Measurements from ENCODE around the gene PPP1R7. TPM values are rescaled to one million over a fixed set of nuclear protein-coding genes. Genes with fewer than 3 reads are reported as not detected.

Gene PPP1R7
- total and polyA plus RNA-seq, 2 donors = 20.7 to 83.2 TPM

DNA sequence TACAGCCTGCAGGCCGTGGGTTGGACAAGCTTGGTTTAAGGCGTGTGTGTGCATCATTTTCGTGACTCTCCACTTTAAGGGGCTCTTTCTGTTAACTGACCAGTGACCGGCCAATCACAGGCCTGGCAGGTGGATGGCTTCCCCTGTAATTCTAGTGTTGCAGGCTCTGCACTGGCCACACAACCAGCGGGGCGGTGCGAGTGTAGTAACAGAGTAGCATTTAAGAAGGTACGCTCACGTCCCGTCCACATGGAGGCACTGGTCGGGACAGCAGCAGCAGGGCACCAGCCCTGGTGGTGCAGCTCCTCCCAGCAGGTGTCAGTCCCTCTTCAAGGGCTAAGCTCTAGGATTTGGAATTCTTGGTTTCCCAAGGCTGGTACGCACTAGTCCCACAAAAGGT lies 30.2 kb downstream of the PPP1R7 start:
- DNase-seq (ENCODE audit: extremely low spot score) = no peak
- no peak overlapping the region for H3K27ac ChIP-seq (ENCODE audit: low read depth)
- H3K36me3 ChIP-seq (ENCODE audit: insufficient read depth) = no peaks in the 10 kb centered on the region
- WGBS = 87% methylated on average over 12 of the region's 12 CpGs
- no peak overlapping the region for H3K4me3 ChIP-seq (ENCODE audit: low read depth, low read length)
- no peaks in the 10 kb centered on the region for H3K4me1 ChIP-seq (ENCODE audit: insufficient read depth)

DNA sequence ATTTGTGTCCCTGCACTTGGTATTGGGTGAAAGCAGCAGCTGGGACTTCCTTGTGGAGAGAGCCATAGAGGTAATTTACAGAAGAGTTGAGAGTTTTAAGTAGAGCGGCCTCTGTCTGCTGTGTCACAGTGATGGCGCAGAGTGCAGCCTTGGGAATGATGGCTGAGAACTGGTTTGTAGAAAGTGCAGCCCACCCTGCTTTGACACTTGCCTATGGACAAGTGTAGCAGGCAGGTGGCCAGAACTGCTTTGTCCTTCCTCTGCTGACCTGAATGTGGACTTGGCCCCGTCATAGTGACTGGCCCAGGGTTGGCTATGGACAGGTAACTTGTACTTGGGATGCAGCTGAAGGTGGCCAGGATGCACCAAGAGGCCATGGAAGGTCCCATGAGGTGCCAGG lies 31.9 kb downstream of the PPP1R7 start:
- DNase-seq (ENCODE audit: extremely low spot score) = no peak
- H3K27ac ChIP-seq (ENCODE audit: low read depth) = no peak overlapping the region
- H3K36me3 ChIP-seq (ENCODE audit: insufficient read depth) = no peaks in the 10 kb centered on the region
- H3K4me1 ChIP-seq (ENCODE audit: insufficient read depth) = no peaks in the 10 kb centered on the region
- H3K4me3 ChIP-seq (ENCODE audit: low read depth, low read length) = no peak overlapping the region
- WGBS = 97% methylated on average over 3 of the region's 3 CpGs

- Histone ChIP-seq H3K4me3 (ENCODE audit: low read depth, low read length) (no peak overlapping the region), H3K4me1 (ENCODE audit: insufficient read depth) (no peaks in the 10 kb centered on the region), H3K27ac (ENCODE audit: low read depth) (no peak overlapping the region), H3K36me3 (ENCODE audit: insufficient read depth) (no peaks in the 10 kb centered on the region)
- no peak for DNase-seq (ENCODE audit: extremely low spot score)
- 92% methylated on average over 28 of the region's 28 CpGs for WGBS
Measured at GRCh38 chr2:241182531-241183133, 32.4 kb downstream of the PPP1R7 start.

- WGBS = 93% methylated on average over 9 of the region's 9 CpGs
Measured at GRCh38 chr2:241183221-241183620, 33.0 kb downstream of the PPP1R7 start.

DNA sequence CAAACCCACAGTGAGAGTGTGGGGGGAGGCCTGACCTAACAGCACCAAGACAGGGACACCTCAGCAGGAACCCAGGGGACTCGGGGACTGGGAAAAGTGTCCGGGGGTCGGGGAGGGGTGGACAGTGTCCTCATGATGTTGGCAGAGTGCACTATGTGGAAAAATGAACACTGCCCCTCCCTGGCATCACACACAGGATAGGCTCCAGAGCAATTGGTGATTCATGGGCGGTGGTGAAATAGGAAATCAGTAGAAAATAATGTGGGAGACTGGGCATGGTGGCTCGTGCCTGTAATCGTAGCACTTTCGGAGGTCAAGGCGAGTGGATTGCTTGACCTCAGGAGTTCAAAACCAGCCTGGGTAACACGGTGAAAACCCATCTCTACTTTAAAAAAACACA lies 34.6 kb downstream of the PPP1R7 start:
- no peak overlapping the region for H3K27ac ChIP-seq (ENCODE audit: low read depth)
- no peak overlapping the region for H3K4me3 ChIP-seq (ENCODE audit: low read depth, low read length)
- H3K36me3 ChIP-seq (ENCODE audit: insufficient read depth) = no peaks in the 10 kb centered on the region
- DNase-seq (ENCODE audit: extremely low spot score) = no peak
- 76% methylated on average over 9 of the region's 9 CpGs for WGBS
- no peaks in the 10 kb centered on the region for H3K4me1 ChIP-seq (ENCODE audit: insufficient read depth)

More at GRCh38 chr2:241183221-241183620, 33.0 kb downstream of the PPP1R7 start:
- no peaks in the 10 kb centered on the region for H3K36me3 ChIP-seq (ENCODE audit: insufficient read depth)
- no peak overlapping the region for H3K4me3 ChIP-seq (ENCODE audit: low read depth, low read length)
- DNase-seq (ENCODE audit: extremely low spot score) = no peak
- no peak overlapping the region for H3K27ac ChIP-seq (ENCODE audit: low read depth)
- no peaks in the 10 kb centered on the region for H3K4me1 ChIP-seq (ENCODE audit: insufficient read depth)

DNA sequence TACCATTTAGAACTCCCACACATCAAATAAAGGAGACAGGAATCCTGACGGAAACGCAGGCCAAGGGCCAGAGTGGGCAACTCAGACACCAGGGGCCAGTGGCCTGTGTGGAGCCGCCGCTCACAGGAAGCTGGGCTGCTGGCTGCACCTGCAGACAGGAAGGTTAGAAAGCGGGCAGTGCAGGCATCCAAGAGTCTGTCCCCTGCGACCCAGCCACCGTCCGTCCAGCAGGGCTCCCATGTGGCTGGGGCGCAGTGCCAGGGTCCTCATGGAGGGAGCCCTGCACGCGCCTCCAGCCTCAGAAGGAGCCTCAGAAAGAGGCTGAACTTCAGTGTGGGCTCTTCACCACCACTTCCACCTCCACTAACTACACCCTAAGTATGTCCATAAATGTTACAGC lies 35.7 kb downstream of the PPP1R7 start:
- Histone ChIP-seq H3K4me3 (ENCODE audit: low read depth, low read length) (no peak overlapping the region), H3K27ac (ENCODE audit: low read depth) (no peak overlapping the region), H3K4me1 (ENCODE audit: insufficient read depth) (no peaks in the 10 kb centered on the region), H3K36me3 (ENCODE audit: insufficient read depth) (no peaks in the 10 kb centered on the region)
- 71% methylated on average over 11 of the region's 11 CpGs for WGBS
- no peak for DNase-seq (ENCODE audit: extremely low spot score)

DNA sequence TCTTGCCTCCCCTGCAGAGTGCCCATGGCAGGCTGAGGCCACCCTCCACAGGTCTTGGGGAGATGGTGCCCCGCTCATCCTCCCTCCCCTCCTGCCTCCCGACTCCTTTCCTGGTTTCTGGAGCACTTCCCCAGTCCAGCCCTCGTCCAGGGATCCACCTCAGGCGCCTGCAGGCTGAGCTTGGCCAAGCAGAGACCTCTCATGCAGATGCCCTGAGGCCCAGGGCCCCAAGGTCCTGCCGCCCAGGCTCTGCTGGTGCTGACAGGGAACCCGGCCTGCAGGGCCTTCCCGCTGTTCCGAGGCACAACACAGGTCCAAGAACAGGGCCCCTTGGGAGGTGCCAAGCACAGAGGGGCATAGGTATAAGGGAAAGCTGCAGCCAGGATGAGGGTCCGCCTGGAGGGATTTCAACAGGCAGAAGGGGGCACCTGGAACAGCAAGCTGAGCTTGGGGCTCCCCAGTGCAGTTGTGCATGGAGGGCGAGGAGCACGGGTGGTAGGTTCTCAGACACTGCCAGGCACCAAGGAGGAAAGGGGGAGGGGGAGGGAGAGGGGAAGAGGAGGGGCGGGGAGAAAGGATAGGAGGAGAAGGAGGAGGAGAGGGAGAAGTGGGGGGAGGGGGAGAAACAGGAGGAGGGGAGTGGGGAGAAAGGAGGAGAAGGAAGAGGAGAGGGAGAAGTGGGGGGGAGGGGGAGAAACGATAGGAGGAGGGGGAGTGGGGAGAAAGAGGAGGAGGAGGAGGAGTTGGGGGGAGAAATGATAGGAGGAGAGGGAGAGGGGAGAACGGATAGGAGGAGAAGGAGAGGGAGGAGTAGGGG lies 37.0 kb downstream of the PPP1R7 start:
- DNase-seq (ENCODE audit: extremely low spot score) = no peak
- Histone ChIP-seq H3K4me3 (ENCODE audit: low read depth, low read length) (no peak overlapping the region), H3K36me3 (ENCODE audit: insufficient read depth) (no peaks in the 10 kb centered on the region), H3K27ac (ENCODE audit: low read depth) (no peak overlapping the region), H3K4me1 (ENCODE audit: insufficient read depth) (no peaks in the 10 kb centered on the region)
- 51% methylated on average over 14 of the region's 14 CpGs for WGBS

DNA sequence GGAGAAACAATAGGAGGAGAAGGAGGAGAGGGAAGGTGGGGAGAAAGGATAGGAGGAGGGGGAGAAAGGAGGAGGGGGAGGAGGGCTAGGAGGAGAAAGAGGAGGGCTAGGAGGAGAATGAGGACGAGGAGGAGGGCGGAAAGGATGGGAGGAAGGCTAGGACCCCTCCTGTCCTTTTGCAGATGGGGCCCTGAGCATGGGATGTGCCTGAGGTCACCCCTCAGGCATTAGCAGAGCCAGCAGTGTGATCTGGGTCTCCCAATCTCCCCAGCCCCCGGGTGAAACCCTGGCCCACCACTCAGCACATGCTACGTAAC lies 37.6 kb downstream of the PPP1R7 start:
- no peak for DNase-seq (ENCODE audit: extremely low spot score)
- Histone ChIP-seq H3K4me1 (ENCODE audit: insufficient read depth) (no peaks in the 10 kb centered on the region), H3K27ac (ENCODE audit: low read depth) (no peak overlapping the region), H3K36me3 (ENCODE audit: insufficient read depth) (no peaks in the 10 kb centered on the region), H3K4me3 (ENCODE audit: low read depth, low read length) (no peak overlapping the region)
- 54% methylated on average over 4 of the region's 4 CpGs for whole genome bisulfite sequencing

DNA sequence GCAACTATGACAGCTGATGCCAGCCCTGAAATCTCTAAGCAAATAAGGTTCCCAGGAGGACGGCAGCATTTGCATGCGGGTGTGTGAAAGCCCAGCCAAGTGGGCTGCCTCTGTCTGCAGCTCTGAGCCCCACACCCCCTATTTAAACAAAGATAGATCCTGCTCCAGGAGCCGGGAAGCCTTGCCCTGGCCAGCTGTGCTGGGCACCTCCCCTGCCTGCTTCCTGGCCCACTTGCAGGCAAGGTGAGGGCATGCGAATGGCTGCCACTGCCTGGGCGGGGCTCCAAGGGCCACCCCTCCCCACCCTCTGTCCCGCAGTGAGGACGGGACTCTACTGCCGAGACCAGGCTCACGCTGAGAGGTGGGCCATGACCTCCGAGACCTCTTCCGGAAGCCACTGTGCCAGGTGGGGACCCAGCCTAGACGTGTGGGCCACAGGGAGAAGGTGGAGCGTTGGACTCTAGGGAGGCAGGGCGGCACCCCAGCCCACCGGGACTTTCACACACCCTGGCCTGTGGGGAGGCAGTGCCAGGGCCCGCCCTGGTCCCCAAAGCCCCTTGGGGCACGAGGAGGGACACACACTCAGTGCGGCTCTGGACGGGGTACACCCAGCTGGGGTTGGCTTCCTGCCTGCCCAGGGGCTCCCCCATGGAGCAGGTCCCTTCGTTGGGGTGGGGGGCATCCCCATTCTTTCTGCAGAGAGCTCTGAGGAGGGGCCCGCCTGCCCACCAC lies 38.3 kb downstream of the PPP1R7 start, which contains the start of gene ANO7:
Gene ANO7, plus strand, starts transcription at position 317 of the 732 bp plus-strand sequence. CDS start 1,387 bp downstream, outside the sequence.
- Histone ChIP-seq H3K4me3 (ENCODE audit: low read depth, low read length) (no peak within 1 kb of the TSS), H3K36me3 (ENCODE audit: insufficient read depth) (no peaks in the 10 kb centered on the region), H3K4me1 (ENCODE audit: insufficient read depth) (no peaks in the 10 kb centered on the region), H3K27ac (ENCODE audit: low read depth) (no peak within 1 kb of the TSS)
- no peak for DNase-seq (ENCODE audit: extremely low spot score)
- WGBS = 67% methylated on average over 21 of the region's 21 CpGs

GRCh38 chr2:241189093-241189855 lies 39.0 kb downstream of the PPP1R7 start:
- WGBS = 91% methylated on average over 32 of the region's 32 CpGs
- H3K4me1 ChIP-seq (ENCODE audit: insufficient read depth) = no peaks in the 10 kb centered on the region
- H3K36me3 ChIP-seq (ENCODE audit: insufficient read depth) = no peaks in the 10 kb centered on the region
- H3K4me3 ChIP-seq (ENCODE audit: low read depth, low read length) = no peak overlapping the region
- no peak for DNase-seq (ENCODE audit: extremely low spot score)
- H3K27ac ChIP-seq (ENCODE audit: low read depth) = no peak overlapping the region

- 86% methylated on average over 15 of the region's 15 CpGs for WGBS
- no peaks in the 10 kb centered on the region for H3K36me3 ChIP-seq (ENCODE audit: insufficient read depth)
- H3K27ac ChIP-seq (ENCODE audit: low read depth) = no peak overlapping the region
- no peak for DNase-seq (ENCODE audit: extremely low spot score)
- H3K4me1 ChIP-seq (ENCODE audit: insufficient read depth) = no peaks in the 10 kb centered on the region
- H3K4me3 ChIP-seq (ENCODE audit: low read depth, low read length) = no peak overlapping the region
Measured at GRCh38 chr2:241189856-241190201, 39.6 kb downstream of the PPP1R7 start.

- H3K4me1 ChIP-seq (ENCODE audit: insufficient read depth) = no peaks in the 10 kb centered on the region
- no peak overlapping the region for H3K27ac ChIP-seq (ENCODE audit: low read depth)
- 90% methylated on average over 19 of the region's 19 CpGs for WGBS
- no peak for DNase-seq (ENCODE audit: extremely low spot score)
- H3K36me3 ChIP-seq (ENCODE audit: insufficient read depth) = no peaks in the 10 kb centered on the region
- H3K4me3 ChIP-seq (ENCODE audit: low read depth, low read length) = no peak overlapping the region
Measured at GRCh38 chr2:241190291-241190981, 40.2 kb downstream of the PPP1R7 start.

DNA sequence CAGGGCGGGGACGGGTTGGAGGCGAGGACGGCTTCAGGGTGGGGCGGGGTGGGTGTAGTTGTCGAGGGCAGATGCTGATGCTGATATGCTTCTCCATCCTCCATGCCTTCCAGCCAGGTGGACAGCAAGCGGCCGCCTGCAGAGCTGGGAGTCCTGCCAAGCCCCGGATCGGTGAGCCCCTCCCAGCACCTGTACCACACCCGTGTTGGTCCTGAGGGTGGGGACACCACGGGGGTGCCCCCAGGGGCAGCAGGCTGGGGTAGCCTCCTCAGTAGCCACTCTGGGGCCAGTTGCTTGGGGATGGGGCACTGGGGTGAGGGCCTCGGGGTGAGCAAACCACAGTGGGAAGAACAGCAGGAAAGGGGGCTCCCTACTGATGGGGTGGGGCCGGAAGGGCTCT lies 40.8 kb downstream of the PPP1R7 start:
- no peaks in the 10 kb centered on the region for H3K4me1 ChIP-seq (ENCODE audit: insufficient read depth)
- H3K27ac ChIP-seq (ENCODE audit: low read depth) = no peak overlapping the region
- no peak overlapping the region for H3K4me3 ChIP-seq (ENCODE audit: low read depth, low read length)
- WGBS = 77% methylated on average over 14 of the region's 14 CpGs
- DNase-seq (ENCODE audit: extremely low spot score) = no peak
- H3K36me3 ChIP-seq (ENCODE audit: insufficient read depth) = no peaks in the 10 kb centered on the region
